Activated CD4-positive, alpha-beta T cell treated with anti-CD3 and anti-CD28 coated beads, Interleukin-2, Interleukin-6, amounts not matched to agents 100 ng/mL and 50 ng/mL, durations not matched to agents 16 hours and 8 hours (primary cell): ENCODE measurements around the gene GNAQ.

Experiments
- DNase-seq: peaks from one replicate; pipeline ENCODE4 v3.0.0-alpha.2; 2020

Gene GNAQ

GRCh38 chr9:78030553-78031443, 813 bp downstream of the GNAQ start:
- DNase-seq: peak; percentile 70

GRCh38 chr9:78030296-78030552, 1.4 kb downstream of the GNAQ start:
- DNase-seq: peak; percentile 27

DNA sequence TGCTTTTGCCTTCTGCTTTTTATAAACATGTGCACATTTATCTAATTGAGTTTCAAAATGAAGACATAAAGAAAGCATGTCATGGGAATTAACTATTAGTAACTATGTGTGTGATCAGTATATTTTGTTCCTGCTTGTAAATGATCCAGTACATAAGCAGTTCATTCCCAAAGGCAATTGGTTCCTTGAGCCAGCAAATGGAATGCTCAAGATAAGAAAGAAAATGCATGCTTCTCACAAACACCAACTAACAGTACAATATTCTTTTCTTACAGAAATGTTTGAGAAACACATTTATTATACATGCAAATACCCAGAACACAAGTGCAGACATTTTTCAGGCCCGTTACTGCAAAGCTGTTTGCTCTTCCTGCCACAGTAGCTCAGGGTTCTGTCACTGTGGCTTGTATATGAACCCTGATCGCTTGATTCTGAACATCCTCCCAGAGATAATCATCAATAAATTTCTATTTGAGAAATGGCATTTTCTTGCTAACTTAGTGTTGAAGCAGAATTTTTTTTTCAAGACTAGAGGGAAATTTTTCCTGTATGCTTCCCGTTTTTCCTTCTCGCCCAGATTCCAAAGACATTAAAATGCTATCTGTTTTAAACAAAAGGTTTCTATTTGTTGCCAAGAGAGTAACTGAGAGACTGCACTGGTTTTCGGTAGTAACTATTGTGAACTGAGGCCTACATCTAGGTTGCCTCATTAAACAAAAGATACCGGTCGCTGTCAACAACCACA, 1.9 kb downstream of the GNAQ start:
- DNase-seq: peak; percentile 52

DNA sequence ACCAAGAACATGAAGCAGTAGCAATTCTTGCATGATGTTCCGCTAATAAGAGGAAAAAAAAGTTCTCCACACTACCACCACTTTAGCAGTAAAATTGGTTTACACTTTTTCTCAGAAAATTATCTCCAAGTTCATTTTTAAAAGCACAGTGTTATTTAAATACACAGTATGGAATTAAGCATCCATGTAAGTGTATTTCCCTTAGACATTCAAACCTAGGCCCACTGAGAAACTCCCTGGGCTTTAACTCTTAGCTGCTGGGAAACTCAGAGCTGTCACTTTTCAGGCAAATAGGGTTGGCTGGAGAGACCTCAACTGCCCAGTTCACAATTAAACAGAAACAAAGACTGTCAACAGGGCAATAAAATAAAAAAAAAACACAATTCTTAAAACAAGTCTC, 2.7 kb downstream of the GNAQ start:
- DNase-seq: no peak

DNA sequence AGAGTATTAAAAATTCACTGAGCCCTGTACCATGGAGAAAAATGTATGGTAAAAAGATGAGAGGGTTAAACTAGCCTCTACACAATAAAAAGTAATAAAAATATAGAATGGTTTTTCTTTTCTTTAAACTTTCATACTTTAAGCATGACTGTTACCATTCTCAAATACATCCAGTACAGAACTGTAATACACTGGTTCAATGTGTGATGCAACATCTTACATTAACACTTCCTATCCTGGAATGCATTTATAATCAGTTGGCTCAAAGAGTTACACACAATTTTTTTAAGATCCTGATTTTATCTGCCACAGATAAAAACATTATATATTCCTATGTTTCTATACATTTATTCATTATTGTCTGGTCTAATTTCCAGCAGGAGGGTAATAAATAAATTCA, 4.7 kb downstream of the GNAQ start:
- DNase-seq: no peak

DNA sequence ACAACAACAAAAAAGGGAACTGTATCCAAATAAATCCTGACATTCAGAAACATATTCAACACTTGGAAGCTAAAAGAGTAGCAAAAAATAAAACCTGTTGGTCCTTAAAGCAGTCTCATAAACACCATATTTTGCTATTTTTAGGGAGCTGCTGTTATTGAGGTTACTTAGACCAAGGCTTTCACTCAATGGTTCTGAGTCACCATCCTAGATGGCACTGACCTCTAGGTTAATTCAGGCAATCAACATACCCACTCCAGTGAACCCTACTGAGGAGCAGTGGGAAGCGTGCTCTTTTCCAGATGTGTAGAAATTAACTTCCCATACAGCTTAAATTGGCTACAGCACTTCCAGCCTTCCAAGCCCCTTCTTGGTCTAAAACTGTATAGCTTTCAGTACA, 5.2 kb downstream of the GNAQ start:
- DNase-seq: no peak

DNA sequence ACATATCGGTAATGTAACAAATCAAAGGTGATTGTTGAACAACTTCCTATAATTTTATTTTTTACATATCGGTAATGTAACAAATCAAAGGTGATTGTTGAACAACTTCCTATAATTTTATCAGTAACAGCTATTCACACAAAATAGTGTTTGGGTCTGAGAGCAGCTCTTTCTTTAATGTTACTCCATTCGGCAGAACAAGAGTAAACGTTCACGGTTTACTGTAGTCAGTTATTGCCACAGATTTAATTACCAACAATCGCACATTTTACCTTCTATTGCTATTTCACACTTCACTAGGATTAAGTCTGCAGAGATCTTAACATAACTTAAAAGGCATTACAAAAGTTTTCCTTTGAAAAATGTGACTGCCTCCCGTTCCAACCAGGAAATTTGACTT, 6.4 kb downstream of the GNAQ start:
- DNase-seq: no peak

- no peak for DNase-seq
Observed at GRCh38 chr9:78023003-78023741, 8.4 kb downstream of the GNAQ start.

GRCh38 chr9:78021697-78022096, 9.9 kb downstream of the GNAQ start:
- DNase-seq: no peak

- DNase-seq: no peak
Observed at GRCh38 chr9:78017190-78017693, 14.4 kb downstream of the GNAQ start.

- no peak for DNase-seq
Observed at GRCh38 chr9:78015241-78015640, 16.4 kb downstream of the GNAQ start.

- no peak for DNase-seq
Observed at GRCh38 chr9:78014776-78015175, 16.8 kb downstream of the GNAQ start.

DNA sequence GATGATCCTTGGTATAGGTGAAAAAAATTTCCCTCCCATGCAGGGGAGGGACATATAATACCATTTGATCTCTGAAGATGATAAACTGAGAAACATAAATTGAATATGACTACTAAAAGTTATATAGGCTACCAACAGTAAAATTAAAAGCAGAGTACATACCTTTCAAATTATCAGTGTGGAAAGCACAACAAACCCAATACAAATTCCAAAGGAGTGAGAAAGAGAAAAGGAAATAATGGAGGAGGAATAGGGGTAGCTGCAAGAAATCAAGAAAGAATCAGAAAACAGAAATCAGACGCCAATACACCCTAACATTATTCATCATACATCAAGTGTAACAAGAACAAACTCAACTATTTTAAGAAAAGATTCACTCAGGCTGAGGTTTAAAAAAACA, 17.7 kb downstream of the GNAQ start:
- DNase-seq: no peak

DNA sequence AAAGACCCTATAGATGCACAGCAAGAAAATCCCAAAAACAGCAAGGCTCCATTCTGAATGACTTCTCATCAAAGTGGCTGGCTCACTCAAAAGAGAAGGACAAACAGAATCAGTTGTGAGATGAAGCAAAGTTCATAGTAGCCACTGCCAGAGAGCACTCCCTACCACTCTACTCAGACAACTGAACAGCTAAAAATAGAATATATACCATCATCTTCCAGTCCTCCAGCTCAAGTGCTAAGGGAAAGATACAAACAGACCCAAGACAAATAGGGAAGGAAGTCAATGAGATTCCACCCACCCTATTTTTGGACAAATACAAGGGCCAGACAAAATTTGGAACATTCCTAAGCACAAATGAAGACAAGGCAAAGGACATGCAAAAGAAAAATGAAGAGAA, 20.6 kb downstream of the GNAQ start:
- no peak for DNase-seq

- DNase-seq: peak; percentile 19
Observed at GRCh38 chr9:78010445-78010844, 21.2 kb downstream of the GNAQ start.

DNA sequence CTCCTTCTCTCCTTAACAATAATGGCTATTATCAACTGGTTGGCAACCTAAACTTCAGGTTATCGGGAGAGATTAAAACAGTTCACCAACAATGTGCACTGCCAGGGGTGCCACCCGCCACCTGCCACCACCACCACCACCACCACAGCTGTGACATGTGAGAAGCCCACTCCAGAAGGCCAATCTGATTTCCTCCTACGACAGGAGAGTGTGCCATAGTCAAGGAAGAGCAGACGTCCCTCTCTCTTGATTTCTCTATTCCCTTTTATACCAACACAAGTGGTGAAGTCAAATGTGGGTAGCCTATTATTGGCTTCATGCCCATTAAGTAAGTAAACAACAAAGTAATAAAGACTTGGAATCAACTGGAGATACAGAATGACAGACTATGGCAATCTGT, 22.4 kb downstream of the GNAQ start:
- no peak for DNase-seq

DNA sequence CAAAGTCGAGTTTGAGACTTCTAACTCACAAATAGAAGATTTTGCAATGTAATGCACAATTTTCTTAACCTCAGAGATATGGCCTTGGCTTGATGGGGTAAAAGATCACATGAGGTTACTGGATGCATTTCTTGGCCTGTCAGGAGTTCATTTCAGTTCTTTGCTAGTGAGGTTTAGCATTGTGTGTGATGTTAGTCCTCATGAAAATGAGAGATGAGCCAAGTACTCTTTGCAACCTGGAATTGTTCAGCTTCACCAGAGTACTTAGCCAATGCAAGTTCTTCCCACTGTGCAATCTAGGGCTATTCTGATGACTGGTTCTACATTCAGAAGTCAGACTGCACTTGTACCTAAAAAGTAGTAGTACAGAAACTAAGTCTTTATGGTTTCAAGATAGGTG, 24.9 kb downstream of the GNAQ start:
- DNase-seq: no peak

GRCh38 chr9:78005231-78006002, 26.2 kb downstream of the GNAQ start:
- no peak for DNase-seq

GRCh38 chr9:78004478-78005229, 27.0 kb downstream of the GNAQ start:
- no peak for DNase-seq

GRCh38 chr9:78003730-78004129, 27.9 kb downstream of the GNAQ start:
- DNase-seq: no peak

DNA sequence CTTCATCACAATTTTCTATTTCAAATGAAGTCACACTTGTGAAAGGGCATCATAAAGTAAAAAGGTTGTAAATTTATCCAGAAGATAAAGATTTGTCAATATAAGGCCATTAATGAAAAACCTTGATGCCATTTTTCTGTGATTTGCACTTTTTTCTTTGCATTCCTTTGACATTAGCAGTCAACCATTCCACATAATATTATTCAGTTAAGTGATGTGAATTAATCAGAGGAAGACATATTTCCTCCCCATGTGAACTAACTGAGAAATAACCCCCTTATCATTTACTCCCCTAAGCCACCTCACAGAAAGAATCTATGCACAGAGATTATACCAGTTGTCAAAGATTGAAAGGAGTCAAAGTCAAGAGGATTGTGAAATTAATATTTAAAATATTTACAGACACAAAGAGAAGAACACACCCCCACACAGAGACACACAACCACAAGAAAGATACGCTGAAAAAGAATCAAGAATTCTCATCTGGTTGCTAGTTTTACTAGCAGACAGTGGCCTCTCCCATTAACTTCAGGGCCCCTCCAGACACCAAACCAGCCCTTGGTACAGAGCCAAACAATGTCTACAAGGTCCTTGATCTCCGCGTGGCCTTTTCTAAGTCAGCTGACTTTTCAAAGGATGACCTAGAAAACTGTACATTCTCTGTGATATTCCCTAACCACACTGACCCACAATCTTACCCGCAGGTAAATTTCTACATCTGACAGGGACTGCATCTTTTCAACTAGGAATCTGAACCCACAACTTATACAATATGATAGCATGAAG, 29.5 kb downstream of the GNAQ start:
- DNase-seq: no peak
